ENCODE measurements around the gene MYCBPAP. TPM values are rescaled to one million over a fixed set of nuclear protein-coding genes. Genes with fewer than 3 reads are reported as not detected.

Gene MYCBPAP
- polyA plus RNA-seq, 3 donors = not detected

DNA sequence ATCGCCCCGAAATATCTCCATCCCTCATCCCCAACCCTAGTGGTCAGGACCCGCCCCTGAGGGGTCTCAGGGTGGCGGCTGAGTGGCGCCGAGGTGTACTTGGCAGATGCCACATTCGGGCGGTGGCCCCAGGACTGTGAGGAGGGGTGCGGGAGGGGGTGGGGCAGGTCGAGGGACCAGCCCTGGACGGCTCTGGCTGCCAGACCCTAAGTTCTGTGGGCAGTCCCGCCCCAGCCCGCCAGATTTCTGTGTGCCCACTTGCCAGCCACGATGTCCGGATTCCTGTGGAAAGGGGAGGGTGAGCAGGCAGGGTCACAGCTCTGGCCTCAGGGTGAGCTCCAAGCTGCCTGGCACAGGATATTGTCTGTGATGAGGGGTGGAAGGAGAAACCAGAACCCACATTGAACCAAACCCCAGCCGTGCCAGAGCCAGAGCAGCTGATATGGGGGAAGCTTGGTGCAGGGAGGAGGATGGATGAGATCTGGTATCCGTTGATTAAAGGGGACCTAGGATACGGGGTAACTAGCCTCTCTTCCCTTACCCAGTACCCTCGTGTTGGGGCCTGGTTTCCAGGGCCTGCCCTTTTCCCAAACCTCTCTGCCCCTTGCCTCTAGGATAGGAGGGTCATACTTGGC lies 38.5 kb upstream of the MYCBPAP start:
- Mint-ChIP-seq H3K9me3 (peaks cover 0 to 7% (median 3%) of the 10 kb centered on the region in 7 donors), H3K4me3 (peak overlapping the region in 1 of 2 donors; percentile 73), H3K36me3 (peaks cover 0 to 15% of the 10 kb centered on the region in 2 donors), H3K27me3 (ENCODE audit: low read depth in 3 of 3) (peaks cover 38 to 43% (median 43%) of the 10 kb centered on the region in 3 donors), H3K4me1 (peaks cover 10% of the 10 kb centered on the region), H3K27ac (no peak overlapping the region)
- Histone ChIP-seq H3K4me3 (replicated peaks in 1 of 3; ENCODE audit: low read depth in 2 of 3, low read length in 3 of 3) (no peak overlapping the region), H3K79me2 (ENCODE audit: insufficient read depth, low read length) (no peaks in the 10 kb centered on the region), H4K20me1 (ENCODE audit: insufficient read depth, low read length) (no peaks in the 10 kb centered on the region), H2AFZ (ENCODE audit: insufficient read depth, low read depth, low read length, poor library complexity, severe bottlenecking) (no peak overlapping the region), H3K4me1 (ENCODE audit: control insufficient read depth in 1 of 2, insufficient read depth in 2 of 2, low read length in 2 of 2) (peaks cover 5 to 10% of the 10 kb centered on the region in 2 donors), H3K4me2 (replicated peaks; ENCODE audit: extremely low read depth, low read length, poor library complexity, severe bottlenecking) (no peak overlapping the region), H3K36me3 (replicated peaks in 1 of 2; ENCODE audit: control insufficient read depth in 1 of 2, insufficient read depth in 2 of 2, low read length in 2 of 2) (no peaks in the 10 kb centered on the region), H3K9me3 (replicated peaks in 1 of 2; ENCODE audit: control insufficient read depth in 1 of 2, insufficient read depth in 1 of 2, low read length in 2 of 2) (no peaks in the 10 kb centered on the region), H3K27ac (ENCODE audit: low read depth in 1 of 2, low read length in 2 of 2) (no peak overlapping the region), H3K9ac (ENCODE audit: insufficient read depth, low read length, poor library complexity, severe bottlenecking) (no peak overlapping the region), H3K27me3 (ENCODE audit: control insufficient read depth in 2 of 2, insufficient read depth in 2 of 2, low read length in 2 of 2) (peaks cover 12 to 41% of the 10 kb centered on the region in 2 donors)
- DNase-seq = no peak
- WGBS (ENCODE audit: insufficient coverage) = 78% methylated on average over 12 of the region's 19 CpGs
- TF ChIP-seq, protein P1, sequence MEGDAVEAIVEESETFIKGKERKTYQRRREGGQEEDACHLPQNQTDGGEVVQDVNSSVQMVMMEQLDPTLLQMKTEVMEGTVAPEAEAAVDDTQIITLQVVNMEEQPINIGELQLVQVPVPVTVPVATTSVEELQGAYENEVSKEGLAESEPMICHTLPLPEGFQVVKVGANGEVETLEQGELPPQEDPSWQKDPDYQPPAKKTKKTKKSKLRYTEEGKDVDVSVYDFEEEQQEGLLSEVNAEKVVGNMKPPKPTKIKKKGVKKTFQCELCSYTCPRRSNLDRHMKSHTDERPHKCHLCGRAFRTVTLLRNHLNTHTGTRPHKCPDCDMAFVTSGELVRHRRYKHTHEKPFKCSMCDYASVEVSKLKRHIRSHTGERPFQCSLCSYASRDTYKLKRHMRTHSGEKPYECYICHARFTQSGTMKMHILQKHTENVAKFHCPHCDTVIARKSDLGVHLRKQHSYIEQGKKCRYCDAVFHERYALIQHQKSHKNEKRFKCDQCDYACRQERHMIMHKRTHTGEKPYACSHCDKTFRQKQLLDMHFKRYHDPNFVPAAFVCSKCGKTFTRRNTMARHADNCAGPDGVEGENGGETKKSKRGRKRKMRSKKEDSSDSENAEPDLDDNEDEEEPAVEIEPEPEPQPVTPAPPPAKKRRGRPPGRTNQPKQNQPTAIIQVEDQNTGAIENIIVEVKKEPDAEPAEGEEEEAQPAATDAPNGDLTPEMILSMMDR (IDR thresholded peaks at IDR 0.05) = no peak
- intact Hi-C loops (cut with micrococcal nuclease) = no loop called here

DNA sequence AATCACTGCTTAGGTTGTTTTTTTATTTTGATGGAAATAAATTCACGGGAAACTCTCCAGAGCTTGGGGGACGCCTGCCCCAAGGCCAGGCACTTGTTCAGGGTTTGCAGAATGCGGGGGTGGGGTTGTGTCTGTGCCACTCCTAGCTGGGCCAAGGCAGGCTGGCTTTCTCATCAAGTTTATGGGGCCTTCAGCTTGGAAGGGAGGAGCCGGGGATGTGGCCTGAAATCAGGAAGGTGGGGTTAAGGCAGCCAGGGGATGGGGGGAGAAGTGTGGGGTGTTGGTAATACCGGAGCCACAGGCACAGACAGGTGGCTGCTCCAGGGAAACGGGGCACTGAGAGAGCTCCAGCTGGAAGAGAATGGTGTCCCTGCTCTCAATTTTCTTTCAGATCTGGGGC lies 37.8 kb upstream of the MYCBPAP start:
- peak overlapping the region in 1 of 7 donors; percentile 32 for H3K27ac Mint-ChIP-seq
- 93% methylated on average over 6 of the region's 6 CpGs for WGBS (ENCODE audit: insufficient coverage)

More for the DNA sequence above, 37.8 kb upstream of the MYCBPAP start:
- Histone ChIP-seq H2AFZ (ENCODE audit: insufficient read depth, low read depth, low read length, poor library complexity, severe bottlenecking) (no peak overlapping the region), H3K36me3 (replicated peaks in 1 of 2; ENCODE audit: control insufficient read depth in 1 of 2, insufficient read depth in 2 of 2, low read length in 2 of 2) (no peaks in the 10 kb centered on the region), H3K27ac (ENCODE audit: low read depth in 1 of 2, low read length in 2 of 2) (no peak overlapping the region), H3K4me1 (ENCODE audit: control insufficient read depth in 1 of 2, insufficient read depth in 2 of 2, low read length in 2 of 2) (peaks cover 5 to 10% of the 10 kb centered on the region in 2 donors), H3K4me3 (replicated peaks in 1 of 3; ENCODE audit: low read depth in 2 of 3, low read length in 3 of 3) (no peak overlapping the region), H3K79me2 (ENCODE audit: insufficient read depth, low read length) (no peaks in the 10 kb centered on the region), H3K4me2 (replicated peaks; ENCODE audit: extremely low read depth, low read length, poor library complexity, severe bottlenecking) (no peak overlapping the region), H3K27me3 (ENCODE audit: control insufficient read depth in 2 of 2, insufficient read depth in 2 of 2, low read length in 2 of 2) (peaks cover 12 to 41% of the 10 kb centered on the region in 2 donors), H4K20me1 (ENCODE audit: insufficient read depth, low read length) (no peaks in the 10 kb centered on the region), H3K9me3 (replicated peaks in 1 of 2; ENCODE audit: control insufficient read depth in 1 of 2, insufficient read depth in 1 of 2, low read length in 2 of 2) (no peaks in the 10 kb centered on the region), H3K9ac (ENCODE audit: insufficient read depth, low read length, poor library complexity, severe bottlenecking) (no peak overlapping the region)
- TF ChIP-seq, protein P1 (IDR thresholded peaks at IDR 0.05) = no peak
- Mint-ChIP-seq H3K9me3 (peaks cover 0 to 7% (median 3%) of the 10 kb centered on the region in 7 donors), H3K36me3 (peaks cover 0 to 15% of the 10 kb centered on the region in 2 donors), H3K27me3 (ENCODE audit: low read depth in 3 of 3) (peaks cover 43 to 45% (median 43%) of the 10 kb centered on the region in 3 donors), H3K4me3 (no peak overlapping the region), H3K4me1 (peaks cover 10% of the 10 kb centered on the region)
- DNase-seq = no peak
- intact Hi-C loops (cut with micrococcal nuclease) = no loop called here
